Measurements from ENCODE around the gene SNTG2.
"Not testable (repeated sequence)": the region's sequence is repeated elsewhere in the genome, so short reads cannot be mapped to it uniquely, and the experiment has no call there.

SNTG2 gene

GRCh38 chr2:1082456-1083205, 132.0 kb downstream of the SNTG2 start:
- TF ChIP-seq CTCF (IDR thresholded peaks at IDR 0.05; ENCODE audit: borderline replicate concordance, insufficient read depth, low read depth, low read length): no peak
- no peak overlapping the region for H3K4me3 ChIP-seq (ENCODE audit: low read depth, low read length)

GRCh38 chr2:1088192-1088860, 137.7 kb downstream of the SNTG2 start:
- TF ChIP-seq CTCF (IDR thresholded peaks at IDR 0.05; ENCODE audit: borderline replicate concordance, insufficient read depth, low read depth, low read length): no peak
- H3K4me3 ChIP-seq (ENCODE audit: low read depth, low read length): no peak overlapping the region

- TF ChIP-seq CTCF (IDR thresholded peaks at IDR 0.05; ENCODE audit: borderline replicate concordance, insufficient read depth, low read depth, low read length): no peak
- H3K4me3 ChIP-seq (ENCODE audit: low read depth, low read length): no peak overlapping the region
Observed at GRCh38 chr2:1088940-1089339, 138.3 kb downstream of the SNTG2 start.

GRCh38 chr2:1091895-1092585, 141.4 kb downstream of the SNTG2 start:
- H3K4me3 ChIP-seq (ENCODE audit: low read depth, low read length): no peak overlapping the region
- TF ChIP-seq CTCF (IDR thresholded peaks at IDR 0.05; ENCODE audit: borderline replicate concordance, insufficient read depth, low read depth, low read length): no peak

GRCh38 chr2:1093668-1094067, 143.0 kb downstream of the SNTG2 start:
- not testable (repeated sequence) for H3K4me3 ChIP-seq (ENCODE audit: low read depth, low read length)

GRCh38 chr2:1097101-1097500, 146.5 kb downstream of the SNTG2 start:
- no peak for TF ChIP-seq CTCF (IDR thresholded peaks at IDR 0.05; ENCODE audit: borderline replicate concordance, insufficient read depth, low read depth, low read length)

GRCh38 chr2:1099418-1099817, 148.8 kb downstream of the SNTG2 start:
- no peak overlapping the region for H3K4me3 ChIP-seq (ENCODE audit: low read depth, low read length)
- no peak for TF ChIP-seq CTCF (IDR thresholded peaks at IDR 0.05; ENCODE audit: borderline replicate concordance, insufficient read depth, low read depth, low read length)

More at GRCh38 chr2:1097101-1097500, 146.5 kb downstream of the SNTG2 start:
- no peak overlapping the region for H3K4me3 ChIP-seq (ENCODE audit: low read depth, low read length)
